ENCODE results near the gene SLC27A6.

The SLC27A6 gene

DNA sequence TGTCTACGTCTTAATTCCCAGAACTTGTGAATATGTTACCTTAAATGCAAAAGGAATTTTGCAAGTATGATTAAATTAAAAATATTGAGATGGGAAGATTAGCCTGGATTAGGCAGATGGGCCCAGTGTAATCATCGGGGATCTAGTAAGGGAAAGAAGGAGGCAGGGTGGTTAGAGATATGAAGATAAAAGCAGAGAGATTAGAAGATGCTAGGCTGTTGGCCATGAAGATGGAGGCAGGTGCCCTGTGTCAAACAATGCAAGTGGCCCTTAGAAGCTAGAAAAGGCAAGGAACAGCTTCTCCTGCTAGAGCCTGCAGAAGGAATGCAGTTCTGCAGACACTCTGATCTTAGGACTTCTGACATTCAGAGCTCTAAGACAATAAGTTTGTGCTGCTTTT lies 100.4 kb downstream of the SLC27A6 start:
- DNase-seq (ENCODE audit: low spot score): no peak

DNA sequence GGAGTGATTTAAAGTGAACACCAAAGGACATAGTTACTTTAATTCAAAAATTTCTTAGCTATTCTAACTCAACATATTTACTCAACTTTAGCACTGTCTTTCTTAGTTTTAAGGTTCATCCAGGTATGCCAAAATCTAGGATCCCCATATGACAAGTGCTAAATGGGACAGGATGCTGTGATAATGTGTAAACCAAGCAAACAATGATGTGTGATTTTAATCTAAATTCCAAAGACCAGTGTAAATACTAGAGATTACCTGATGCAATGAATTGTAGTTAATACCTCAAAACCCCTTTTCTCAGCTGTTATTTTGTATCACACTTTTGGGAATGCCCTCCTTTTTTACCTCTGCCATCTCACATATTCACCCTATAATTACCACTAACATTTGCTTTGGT lies 102.5 kb downstream of the SLC27A6 start:
- DNase-seq (ENCODE audit: low spot score): no peak

DNA sequence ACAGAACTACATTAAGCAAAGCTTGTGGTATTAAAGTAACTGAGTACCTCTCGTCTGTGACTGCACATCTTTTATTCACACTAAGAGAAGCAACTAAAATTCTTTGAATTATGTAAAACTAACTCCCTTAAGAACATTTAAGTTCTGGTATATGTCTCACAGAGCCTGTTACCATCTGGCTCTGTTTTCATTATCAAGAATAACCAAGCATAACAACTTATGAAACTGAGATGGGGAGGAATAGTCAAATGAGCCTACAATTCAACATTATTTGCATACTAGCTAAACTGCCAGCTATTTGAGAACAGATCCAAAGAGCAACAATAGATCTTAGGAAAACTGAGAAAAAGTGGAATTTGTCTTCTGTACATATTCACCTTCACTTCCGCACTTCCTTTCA lies 104.0 kb downstream of the SLC27A6 start:
- no peak for DNase-seq (ENCODE audit: low spot score)

DNA sequence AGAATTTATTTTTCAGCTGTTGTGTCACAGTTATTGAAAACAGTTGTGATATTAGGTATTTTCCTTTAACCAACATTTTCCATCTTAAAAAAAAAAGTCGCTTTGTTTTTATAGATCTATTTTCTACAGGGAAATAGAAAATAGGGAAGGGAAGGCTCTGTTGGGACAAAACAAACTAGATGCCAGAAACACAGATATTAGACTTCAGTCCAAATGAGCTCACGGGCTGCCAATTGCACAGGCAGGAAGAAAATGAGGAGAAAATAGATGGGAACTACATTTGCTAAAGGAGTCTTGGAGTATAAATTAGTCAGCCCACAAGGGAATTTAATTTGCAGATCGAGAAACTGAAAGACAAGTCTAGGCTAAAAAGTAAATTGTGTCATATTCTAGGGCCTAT lies 107.8 kb downstream of the SLC27A6 start:
- DNase-seq (ENCODE audit: low spot score): no peak

DNA sequence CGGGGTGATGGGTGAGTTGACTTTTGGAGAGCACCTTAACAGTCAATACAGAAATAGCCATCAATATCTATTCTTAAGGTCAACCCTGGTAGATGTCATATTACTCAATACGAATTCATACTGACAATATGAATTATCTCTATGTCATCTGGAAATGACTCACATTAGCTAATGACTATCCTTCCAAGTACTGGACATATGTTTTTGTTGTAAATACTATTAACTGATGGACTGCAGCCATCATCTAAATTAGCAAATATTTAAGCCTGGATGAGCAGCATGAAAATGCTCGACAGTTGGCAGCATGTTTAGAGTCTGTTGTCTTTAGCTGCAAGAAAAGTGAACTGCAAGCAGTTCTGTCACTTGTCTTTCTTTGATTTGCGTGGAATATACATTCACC lies 109.6 kb downstream of the SLC27A6 start:
- DNase-seq (ENCODE audit: low spot score): no peak

DNA sequence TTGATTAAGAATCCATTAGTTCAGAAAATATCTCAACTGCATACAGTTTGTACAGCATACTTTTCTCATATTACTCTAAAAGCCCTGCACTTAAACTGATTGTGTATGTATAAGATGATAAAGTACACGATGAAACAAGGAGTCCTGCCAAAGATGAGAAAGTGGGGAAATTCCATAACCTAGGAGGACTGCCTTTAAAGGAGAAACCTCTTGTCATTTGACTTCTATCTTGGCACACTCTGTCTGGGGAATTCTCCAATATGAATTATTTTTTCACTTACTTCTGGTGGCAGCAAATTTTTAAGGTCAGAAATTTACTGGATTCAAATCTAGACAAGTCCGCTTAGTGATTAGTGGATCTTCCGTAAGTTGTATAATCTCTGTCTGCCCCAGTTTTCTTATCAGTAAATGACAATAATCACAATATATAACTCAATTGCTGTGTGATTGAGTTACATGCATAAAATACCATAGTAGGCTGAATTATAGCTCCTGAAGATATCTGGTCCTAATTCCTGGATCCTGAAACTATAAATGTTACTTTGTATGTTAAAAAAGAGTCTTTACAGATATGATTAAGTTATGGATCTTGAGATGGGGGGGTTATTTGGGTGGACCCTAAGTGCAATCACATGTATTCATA lies 112.3 kb downstream of the SLC27A6 start:
- no peak for DNase-seq (ENCODE audit: low spot score)

DNA sequence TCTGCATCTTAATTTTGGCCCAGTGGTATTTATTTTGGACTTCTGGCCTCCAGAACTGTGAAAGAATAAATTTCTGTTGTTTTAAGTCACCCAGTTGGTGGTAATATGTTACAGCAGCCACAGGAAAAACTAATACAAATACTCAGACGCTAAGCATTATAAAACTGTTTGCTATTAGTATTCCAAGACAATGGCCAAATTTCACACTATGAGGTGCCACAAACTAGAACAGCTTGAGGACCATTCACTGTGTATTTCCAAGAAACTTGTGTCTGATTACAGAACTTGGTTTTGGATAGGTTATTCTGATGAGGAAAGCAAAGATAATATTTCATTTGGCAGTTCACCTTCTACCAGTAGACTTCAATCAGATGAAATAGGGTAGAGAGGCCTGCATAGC lies 113.0 kb downstream of the SLC27A6 start:
- no peak for DNase-seq (ENCODE audit: low spot score)

DNA sequence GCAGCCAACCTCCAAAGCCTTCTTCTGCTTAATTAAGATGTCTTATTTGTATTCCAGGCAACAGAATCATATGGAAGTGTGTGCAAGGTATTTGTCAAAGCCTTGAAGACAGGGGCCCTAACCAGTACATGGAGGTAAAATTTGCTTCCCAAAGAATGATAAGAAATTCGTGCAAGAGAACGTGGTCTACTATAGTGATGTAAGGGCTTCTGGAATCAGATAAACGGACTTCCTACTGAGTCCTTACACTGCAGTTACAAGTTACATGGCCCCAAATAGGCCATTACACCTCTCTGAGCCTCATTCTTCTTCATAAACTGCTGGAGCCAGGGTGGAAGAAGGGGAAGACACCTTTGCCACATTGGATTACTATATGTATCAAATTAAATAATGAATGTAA lies 113.4 kb downstream of the SLC27A6 start:
- no peak for DNase-seq (ENCODE audit: low spot score)

DNA sequence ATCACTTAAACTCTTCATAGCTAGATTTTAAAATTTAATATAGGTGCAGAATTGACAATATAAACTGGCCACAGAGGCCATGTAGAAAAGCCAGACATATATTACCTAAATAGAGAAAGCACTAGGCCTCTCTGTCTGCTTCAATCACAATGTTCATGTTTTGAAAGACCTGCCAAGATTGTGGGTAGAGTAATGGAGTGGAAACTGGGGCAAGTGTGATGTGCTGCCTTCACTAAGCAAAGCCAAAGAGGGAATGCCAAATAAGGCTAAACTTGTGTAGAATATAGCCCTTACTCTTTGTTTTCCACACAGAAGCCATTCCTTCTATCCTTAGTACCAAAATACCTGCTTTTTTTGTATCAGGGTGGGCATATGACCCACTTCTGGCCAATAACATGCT lies 114.2 kb downstream of the SLC27A6 start:
- no peak for DNase-seq (ENCODE audit: low spot score)

DNA sequence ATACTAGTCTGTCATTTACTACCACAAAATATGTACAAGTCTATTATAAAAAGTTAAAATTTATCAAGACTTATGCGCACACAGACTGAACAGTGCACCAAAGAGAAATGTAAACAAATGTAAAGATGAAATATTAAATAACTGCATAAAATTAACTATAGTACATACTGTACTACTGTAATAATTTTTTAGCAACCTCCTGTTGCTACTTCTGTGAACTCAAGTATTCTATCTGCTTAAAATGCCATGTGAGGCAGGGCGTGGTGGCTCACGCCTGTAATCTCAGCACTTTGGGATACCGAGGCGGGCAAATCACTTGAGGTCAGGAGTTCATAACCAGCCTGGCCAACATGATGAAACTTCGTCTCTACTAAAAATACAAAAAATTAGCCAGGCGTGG lies 115.5 kb downstream of the SLC27A6 start:
- no peak for DNase-seq (ENCODE audit: low spot score)

DNA sequence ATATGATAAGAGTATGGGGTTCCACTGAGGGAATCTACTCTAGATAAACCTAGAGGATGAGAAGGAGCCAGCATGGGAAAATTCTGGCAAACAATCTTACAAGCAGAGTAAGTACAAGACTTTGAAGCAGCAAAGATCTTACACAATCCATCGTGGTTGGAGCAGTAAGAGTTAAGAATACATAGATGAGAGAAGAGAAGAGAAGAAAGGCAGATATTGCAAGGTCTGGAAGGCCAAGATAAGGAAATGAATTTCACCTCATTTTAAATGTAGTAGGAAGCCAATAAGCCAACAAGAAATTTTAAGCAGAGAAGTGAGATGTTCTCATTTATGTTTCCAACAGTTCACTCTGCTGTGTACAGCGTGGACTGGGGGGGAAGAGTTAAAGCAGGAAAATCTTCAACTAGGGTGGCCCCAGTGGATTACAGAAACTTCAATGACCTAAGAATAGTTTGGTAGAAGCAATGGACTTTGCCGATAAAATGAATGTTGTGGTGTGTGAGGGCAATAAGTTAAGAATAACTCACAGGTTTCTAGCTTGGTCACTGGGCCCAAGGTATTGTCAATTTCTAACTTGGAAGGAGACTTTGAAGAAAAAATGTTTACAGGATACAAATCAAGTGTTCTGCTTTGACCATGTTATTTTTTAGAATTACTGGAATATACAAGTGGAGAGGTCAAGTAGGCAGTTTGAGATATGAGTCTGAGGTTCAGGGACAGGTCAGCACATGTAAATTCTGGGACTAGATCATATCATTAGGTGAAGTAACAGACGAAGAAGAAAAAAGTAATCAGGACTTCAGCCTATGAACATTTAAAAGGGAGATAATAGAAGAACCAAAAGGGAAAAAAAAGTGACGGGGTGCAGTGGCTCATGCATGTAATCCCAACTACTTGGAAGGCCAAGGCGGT lies 117.2 kb downstream of the SLC27A6 start:
- DNase-seq (ENCODE audit: low spot score): no peak

Data from kidney capillary endothelial cell (primary cell).